PC-9 (cell line): ENCODE measurements around the gene GTF3C1. TPM values are rescaled to one million over a fixed set of nuclear protein-coding genes. Genes with fewer than 3 reads are reported as not detected.

Source experiments
- BruUV-seq: library from RNA; stranded (reverse); fragments of 400-500 nt; replicated peaks from 2 replicates; lab custom pipeline; 2021; lab: Mats Ljungman, UMichigan
- CTCF ChIA-PET: fragments of 300-600 bp; sonication (Branson Sonifier 250); formaldehyde crosslinking; loops from one replicate; lab custom pipeline; 2022; ENCODE audit warnings: antibody characterized with exemption; lab: Charles Lee
- POLR2A ChIA-PET: fragments of 300-600 bp; sonication (Branson Sonifier 250); formaldehyde crosslinking; loops from one replicate; lab custom pipeline; 2022; ENCODE audit warnings: antibody characterized with exemption; ENCODE audit not compliant: unreplicated experiment; lab: Charles Lee
- DNase-seq, 2 experiments: peaks; one replicate each; pipeline versions ENCODE4 v3.0.0 to v3.0.0-alpha.2; 2015 to 2022; ENCODE audit warnings: mixed read lengths in 1 of 2
- H2AFZ ChIP-seq: fragments of 200-600 bp; sonication (generic); 2 replicates; pipeline ENCODE4 v1.8.1; 2017; ENCODE audit warnings: antibody characterized with exemption
- H3F3A ChIP-seq: fragments of 200-600 bp; sonication (generic); 2 replicates; pipeline ENCODE4 v1.8.1; 2017; ENCODE audit warnings: antibody characterized with exemption, mild to moderate bottlenecking, low read depth; ENCODE audit not compliant: insufficient read depth
- H3K27ac ChIP-seq: fragments of 200-600 bp; sonication (generic); 2 replicates; pipeline ENCODE4 v1.6.1; 2016; ENCODE audit warnings: mixed run types
- H3K27me3 ChIP-seq: fragments of 200-600 bp; sonication (generic); 2 replicates; pipeline ENCODE4 v1.6.1; 2016; ENCODE audit warnings: low read depth, mixed run types; ENCODE audit not compliant: insufficient read depth
- H3K36me3 ChIP-seq: fragments of 200-600 bp; sonication (generic); 2 replicates; pipeline ENCODE4 v1.6.1; 2016; ENCODE audit warnings: low read depth, mixed run types
- H3K4me1 ChIP-seq: fragments of 200-600 bp; sonication (generic); replicated peaks from 2 replicates; pipeline ENCODE4 v1.6.1; 2016; ENCODE audit warnings: mixed run types; ENCODE audit not compliant: insufficient read depth
- H3K4me2 ChIP-seq: fragments of 200-600 bp; sonication (generic); 2 replicates; pipeline ENCODE4 v1.6.1; 2017; ENCODE audit warnings: mixed run types
- H3K4me3 ChIP-seq: fragments of 200-600 bp; sonication (generic); 2 replicates; pipeline ENCODE4 v1.6.1; 2016; ENCODE audit warnings: mixed run types
- H3K79me2 ChIP-seq: fragments of 200-600 bp; sonication (generic); 2 replicates; pipeline ENCODE4 v1.6.1; 2017; ENCODE audit warnings: low read depth, mixed run types
- H3K9me2 ChIP-seq: fragments of 200-600 bp; sonication (generic); 2 replicates; pipeline ENCODE4 v1.8.1; 2017; ENCODE audit warnings: mild to moderate bottlenecking; ENCODE audit not compliant: insufficient read depth
- H3K9me3 ChIP-seq: fragments of 200-600 bp; sonication (generic); 2 replicates; pipeline ENCODE4 v1.8.1; 2016; ENCODE audit warnings: low read depth; ENCODE audit not compliant: insufficient read depth
- H4K20me1 ChIP-seq: fragments of 200-600 bp; sonication (generic); 2 replicates; pipeline ENCODE4 v1.8.1; 2017; ENCODE audit not compliant: insufficient read depth
- EZH2 ChIP-seq: fragments of 200-600 bp; sonication (generic); IDR thresholded peaks from 2 replicates; pipeline ENCODE4 v1.8.0; 2017; ENCODE audit warnings: antibody characterized with exemption, low read depth
- intact Hi-C: fragments of 100-400 bp; cut with micrococcal nuclease; formaldehyde crosslinking; loops from one replicate; pipeline ENCODE4 v1.10.0; 2022; ENCODE audit not compliant: unreplicated experiment
- total RNA-seq: library from RNA; stranded (reverse); gene quantifications from 2 replicates; pipeline ENCODE4 v1.2.3, GENCODE V29; 2021
- TF ChIP-seq, protein P1 (sequence below): fragments of 200-600 bp; sonication (generic); conservative IDR thresholded peaks from 2 replicates; pipeline ENCODE4 v1.6.1; 2017; ENCODE audit warnings: mixed run types, antibody characterized with exemption, mild to moderate bottlenecking, moderate library complexity

Gene GTF3C1
- total RNA-seq, 1 experiment from 2014 or later = 118 TPM

DNA sequence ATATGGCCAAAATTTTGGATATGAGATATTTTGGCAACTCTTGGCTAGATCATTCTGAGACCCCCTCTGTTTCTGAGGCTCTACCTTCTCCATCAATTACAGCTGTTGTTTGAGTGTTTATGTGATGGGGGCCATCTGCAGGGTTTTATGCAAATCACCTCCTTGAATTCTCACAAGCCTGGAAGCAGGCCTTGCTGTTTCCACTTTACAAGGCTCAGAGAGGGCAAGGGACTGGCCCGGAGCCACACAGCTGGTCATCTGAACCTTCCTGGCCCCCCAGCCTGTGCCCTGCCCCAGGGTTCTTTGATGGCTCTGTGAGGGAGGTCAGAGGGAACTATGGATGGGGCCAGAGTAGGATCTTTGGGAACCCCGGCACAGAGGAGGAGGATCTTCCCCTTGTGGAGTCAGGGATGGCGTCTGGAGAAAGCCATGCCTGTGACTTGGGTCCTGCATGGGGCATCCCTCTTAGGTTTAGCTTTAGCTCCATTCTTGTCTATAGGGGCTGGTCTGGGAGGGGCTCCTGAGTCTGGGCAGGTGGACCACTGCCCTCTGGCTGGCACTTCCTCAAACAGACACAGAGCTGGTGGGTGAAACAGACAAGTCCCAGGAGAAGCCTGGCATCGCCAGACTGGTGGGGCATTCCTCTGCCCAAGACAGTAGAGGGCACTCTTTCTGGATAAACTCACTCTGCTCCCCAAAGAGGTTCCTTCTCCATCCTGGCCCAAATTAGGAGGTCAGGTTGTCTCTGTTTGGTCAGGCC, 121.5 kb downstream of the GTF3C1 start:
- no peak for DNase-seq
- no peak overlapping the region for H2AFZ ChIP-seq
- ChIA-PET POLR2A (no interaction called here), CTCF (interaction anchor here (0.6 kb wide), 2 partner anchors 94 to 318 kb away, joined by 4 to 10 read pairs; no protein-coding TSS in a partner anchor)
- H3K9me2 ChIP-seq = no peaks in the 10 kb centered on the region
- no TSS peak for BruUV-seq
- H3K4me3 ChIP-seq = no peak overlapping the region
- no peaks in the 10 kb centered on the region for H3K36me3 ChIP-seq
- H3K4me1 ChIP-seq = no peaks in the 10 kb centered on the region
- H3F3A ChIP-seq = peaks cover 6% of the 10 kb centered on the region; the same call in 1 of the 2 replicates
- peaks cover 19% of the 10 kb centered on the region; the same call in 1 of the 2 replicates for H3K27me3 ChIP-seq
- TF ChIP-seq, protein P1, sequence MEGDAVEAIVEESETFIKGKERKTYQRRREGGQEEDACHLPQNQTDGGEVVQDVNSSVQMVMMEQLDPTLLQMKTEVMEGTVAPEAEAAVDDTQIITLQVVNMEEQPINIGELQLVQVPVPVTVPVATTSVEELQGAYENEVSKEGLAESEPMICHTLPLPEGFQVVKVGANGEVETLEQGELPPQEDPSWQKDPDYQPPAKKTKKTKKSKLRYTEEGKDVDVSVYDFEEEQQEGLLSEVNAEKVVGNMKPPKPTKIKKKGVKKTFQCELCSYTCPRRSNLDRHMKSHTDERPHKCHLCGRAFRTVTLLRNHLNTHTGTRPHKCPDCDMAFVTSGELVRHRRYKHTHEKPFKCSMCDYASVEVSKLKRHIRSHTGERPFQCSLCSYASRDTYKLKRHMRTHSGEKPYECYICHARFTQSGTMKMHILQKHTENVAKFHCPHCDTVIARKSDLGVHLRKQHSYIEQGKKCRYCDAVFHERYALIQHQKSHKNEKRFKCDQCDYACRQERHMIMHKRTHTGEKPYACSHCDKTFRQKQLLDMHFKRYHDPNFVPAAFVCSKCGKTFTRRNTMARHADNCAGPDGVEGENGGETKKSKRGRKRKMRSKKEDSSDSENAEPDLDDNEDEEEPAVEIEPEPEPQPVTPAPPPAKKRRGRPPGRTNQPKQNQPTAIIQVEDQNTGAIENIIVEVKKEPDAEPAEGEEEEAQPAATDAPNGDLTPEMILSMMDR = no peak; the same call in 1 of the 2 replicates
- TF ChIP-seq EZH2 = no peak
- peaks cover 3% of the 10 kb centered on the region; the same call in 1 of the 2 replicates for H3K9me3 ChIP-seq
- H3K79me2 ChIP-seq = no peaks in the 10 kb centered on the region
- H3K4me2 ChIP-seq = no peak overlapping the region
- intact Hi-C loops = no loop called here
- H3K27ac ChIP-seq = no peak overlapping the region
- no peaks in the 10 kb centered on the region for H4K20me1 ChIP-seq

DNA sequence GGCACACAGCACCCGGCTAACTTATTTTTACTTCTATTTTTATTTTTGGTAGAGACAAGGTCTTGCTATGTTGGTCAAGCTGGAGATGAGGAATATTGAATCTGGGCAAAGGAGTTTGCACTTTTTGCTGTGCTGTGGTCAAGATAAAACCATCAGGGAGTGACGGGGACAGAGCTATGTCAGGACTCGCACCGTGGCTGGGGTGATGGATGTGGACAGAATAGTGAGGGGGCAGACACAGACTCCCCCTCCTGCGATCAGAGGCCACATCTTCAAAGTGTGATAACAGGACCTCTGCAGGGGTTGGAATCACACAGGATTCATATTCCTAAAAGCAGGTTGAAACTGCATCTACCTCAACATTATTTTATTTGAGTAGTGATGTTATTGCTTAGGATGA, 122.2 kb downstream of the GTF3C1 start:
- intact Hi-C loops = no loop called here
- no peak overlapping the region for H3K4me2 ChIP-seq
- no peaks in the 10 kb centered on the region for H3K9me2 ChIP-seq
- ChIA-PET POLR2A (no interaction called here), CTCF (interaction anchor here (0.6 kb wide), 2 partner anchors 94 to 318 kb away, joined by 4 to 10 read pairs; no protein-coding TSS in a partner anchor)
- H3K36me3 ChIP-seq = no peaks in the 10 kb centered on the region
- no peaks in the 10 kb centered on the region for H4K20me1 ChIP-seq
- TF ChIP-seq EZH2 = no peak
- TF ChIP-seq, protein P1 = no peak
- peaks cover 6% of the 10 kb centered on the region; the same call in 1 of the 2 replicates for H3F3A ChIP-seq
- DNase-seq = no peak
- H3K79me2 ChIP-seq = no peaks in the 10 kb centered on the region
- no peaks in the 10 kb centered on the region for H3K4me1 ChIP-seq
- H3K4me3 ChIP-seq = no peak overlapping the region
- H2AFZ ChIP-seq = no peak overlapping the region
- BruUV-seq = TSS peak; percentile 58
- peaks cover 19% of the 10 kb centered on the region; the same call in 1 of the 2 replicates for H3K27me3 ChIP-seq
- peaks cover 10% of the 10 kb centered on the region for H3K9me3 ChIP-seq
- no peak overlapping the region for H3K27ac ChIP-seq

DNA sequence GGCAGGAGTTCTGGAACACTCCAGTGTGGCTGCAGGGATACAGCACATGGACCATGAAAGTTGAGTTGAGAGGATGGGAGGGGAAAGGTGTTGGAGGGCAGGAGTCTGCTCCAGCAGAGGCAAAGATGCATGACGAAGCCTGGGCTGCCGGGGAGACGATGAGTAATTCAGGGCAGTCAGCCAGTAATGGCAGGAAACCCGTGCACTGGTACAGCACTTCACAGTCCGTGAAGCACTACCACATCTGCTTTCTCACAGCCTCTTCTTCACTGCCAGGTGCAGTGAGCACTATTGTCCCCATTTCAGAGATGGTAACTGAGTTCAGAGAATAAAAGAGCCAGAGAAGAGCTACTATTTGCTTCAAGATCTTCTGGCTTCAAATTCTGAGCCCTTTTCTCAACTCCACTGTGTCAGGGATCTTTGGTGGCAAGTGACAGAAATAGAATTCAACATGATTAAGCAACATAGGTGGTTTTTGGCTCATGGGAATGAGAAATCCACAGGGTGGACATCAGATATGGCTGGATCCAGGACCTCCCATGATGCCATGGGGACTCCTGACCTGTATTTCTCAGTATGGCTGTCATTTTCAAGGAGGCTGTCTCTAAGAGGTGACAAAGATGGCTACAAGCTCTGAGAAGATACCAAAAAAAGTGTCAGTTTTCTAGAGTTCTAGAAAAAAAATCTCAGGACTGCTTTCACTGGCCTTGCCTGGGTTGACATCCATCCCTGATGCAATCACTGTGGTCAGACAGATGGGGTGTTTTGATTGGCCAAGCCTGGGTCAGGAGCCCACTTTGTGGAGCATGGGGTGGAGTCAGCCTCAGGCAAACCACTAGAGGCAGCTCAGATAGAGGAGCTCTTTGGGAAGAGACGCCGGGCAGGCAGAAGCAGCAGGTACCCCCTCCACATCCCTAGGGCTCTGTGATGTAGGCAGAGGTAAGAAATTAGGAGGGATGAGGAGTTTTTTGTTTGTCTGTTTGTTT, 123.0 kb downstream of the GTF3C1 start:
- Histone ChIP-seq H3K79me2 (no peaks in the 10 kb centered on the region), H3K36me3 (no peaks in the 10 kb centered on the region), H3F3A (peaks cover 6% of the 10 kb centered on the region; the same call in 1 of the 2 replicates), H3K27ac (no peak overlapping the region), H3K9me2 (no peaks in the 10 kb centered on the region), H3K4me3 (no peak overlapping the region), H4K20me1 (no peaks in the 10 kb centered on the region), H2AFZ (no peak overlapping the region), H3K9me3 (peaks cover 18% of the 10 kb centered on the region), H3K27me3 (peaks cover 15% of the 10 kb centered on the region; the same call in 1 of the 2 replicates), H3K4me2 (no peak overlapping the region), H3K4me1 (no peaks in the 10 kb centered on the region)
- TF ChIP-seq, protein P1 = no peak
- no peak for TF ChIP-seq EZH2
- CTCF ChIA-PET = no interaction called here
- intact Hi-C loops = no loop called here
- POLR2A ChIA-PET = no interaction called here
- no TSS peak for BruUV-seq
- DNase-seq = peak; percentile 47 to 55
